Skeletal muscle tissue (tissue), 4 donors: ENCODE measurements around the gene PRIM2. TPM values are rescaled to one million over a fixed set of nuclear protein-coding genes. Genes with fewer than 3 reads are reported as not detected.
"Not testable (repeated sequence)": the region's sequence is repeated elsewhere in the genome, so short reads cannot be mapped to it uniquely, and the experiment has no call there.

Experiments used
- H3K27ac ChIP-seq: one replicate; pipeline ENCODE4 v1.7.0; 2013; ENCODE audit warnings: mild to moderate bottlenecking, low read depth, low read length, inconsistent platforms
- H3K27me3 ChIP-seq, 3 donors: one replicate each; pipeline ENCODE4 v1.7.0; 2013; ENCODE audit warnings: low read length in 3 of 3; ENCODE audit not compliant: control insufficient read depth in 3 of 3, insufficient read depth in 3 of 3
- H3K36me3 ChIP-seq, 3 donors: one replicate each; pipeline ENCODE4 v1.7.0; 2013; ENCODE audit warnings: low read length in 3 of 3; ENCODE audit not compliant: control insufficient read depth in 3 of 3, insufficient read depth in 3 of 3
- H3K4me1 ChIP-seq, 3 donors: one replicate each; pipeline ENCODE4 v1.7.0; 2013; ENCODE audit warnings: low read length in 3 of 3, mild to moderate bottlenecking in 3 of 3; ENCODE audit not compliant: control insufficient read depth in 3 of 3, insufficient read depth in 3 of 3
- H3K4me3 ChIP-seq, 3 donors: one replicate each; pipeline ENCODE4 v1.7.0; 2013; ENCODE audit warnings: low read length in 3 of 3
- H3K9ac ChIP-seq, 3 donors: one replicate each; pipeline ENCODE4 v1.7.0; 2013; ENCODE audit warnings: low read length in 3 of 3, mild to moderate bottlenecking in 3 of 3, moderate library complexity in 2 of 3, low read depth in 1 of 3
- H3K9me3 ChIP-seq, 3 donors: one replicate each; pipeline ENCODE4 v1.7.0; 2013; ENCODE audit warnings: low read length in 3 of 3; ENCODE audit not compliant: control insufficient read depth in 3 of 3
- total RNA-seq: library from RNA; depleted of rRNA; stranded (reverse); fragments of >200 nt; gene quantifications from one replicate; pipeline ENCODE4 v1.2.3, GENCODE V29; 2014
- donor health status: Osteomylitis.

The PRIM2 gene
- total RNA-seq, 1 donor from 2014 or later = 14.6 TPM

- not testable (repeated sequence) for H3K4me1 ChIP-seq, H3K27ac ChIP-seq, H3K27me3 ChIP-seq, H3K9ac ChIP-seq, H3K4me3 ChIP-seq, H3K9me3 ChIP-seq, H3K36me3 ChIP-seq
These were observed 165.0 kb downstream of the PRIM2 start for GRCh38 chr6:57482471-57482870.

DNA sequence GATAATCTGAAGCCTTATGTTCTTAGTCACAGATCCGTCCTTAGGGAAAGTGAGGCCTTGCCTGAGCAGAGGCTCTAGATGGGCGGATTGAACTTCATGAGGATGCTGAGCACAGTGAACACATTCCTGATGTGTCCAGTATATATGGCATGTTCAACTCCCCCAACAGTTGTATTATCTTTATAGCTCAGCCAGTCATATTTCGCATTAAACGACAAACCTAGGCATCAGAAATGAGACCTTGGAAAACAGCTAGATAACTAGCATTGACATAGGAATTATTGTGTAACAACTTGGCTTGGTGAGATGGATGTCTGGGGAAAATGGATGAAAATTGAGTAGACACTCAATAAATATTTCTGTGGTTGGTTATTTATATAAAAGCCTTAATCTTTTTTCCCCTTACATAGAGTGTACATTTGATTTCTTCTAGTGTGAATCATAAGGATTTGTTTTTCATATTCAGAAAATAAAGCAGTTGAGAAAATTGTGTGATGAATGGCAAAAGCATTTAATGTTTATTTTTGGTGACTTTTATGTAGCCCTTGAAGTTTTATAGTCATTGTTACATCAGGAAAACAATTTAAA lies 169.2 kb downstream of the PRIM2 start:
- not testable (repeated sequence) for H3K36me3 ChIP-seq, H3K9me3 ChIP-seq, H3K4me3 ChIP-seq, H3K27me3 ChIP-seq, H3K9ac ChIP-seq, H3K27ac ChIP-seq, H3K4me1 ChIP-seq

- not testable (repeated sequence) for H3K36me3 ChIP-seq, H3K27ac ChIP-seq, H3K4me3 ChIP-seq, H3K9ac ChIP-seq, H3K9me3 ChIP-seq, H3K4me1 ChIP-seq, H3K27me3 ChIP-seq
These were observed 171.1 kb downstream of the PRIM2 start for GRCh38 chr6:57488551-57488950.

DNA sequence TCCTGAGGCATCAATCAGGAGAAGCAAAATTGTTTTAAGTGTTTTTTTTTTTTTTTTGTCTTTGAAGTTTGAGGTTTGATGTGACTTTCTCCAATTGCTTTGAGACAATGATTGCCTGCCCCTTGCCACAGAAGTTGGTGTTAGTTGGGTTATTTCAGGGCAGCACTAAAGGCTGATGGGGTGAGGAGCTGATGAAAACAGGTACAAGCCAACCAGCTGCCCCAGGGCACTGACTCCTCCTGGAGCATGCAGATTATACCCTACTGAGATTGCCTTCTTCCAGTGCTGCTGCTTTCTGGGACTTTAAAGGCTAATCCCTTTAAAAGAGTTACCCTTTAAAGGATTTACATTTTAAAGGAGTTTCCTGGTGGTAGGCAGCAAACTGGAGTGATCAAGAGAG lies 172.5 kb downstream of the PRIM2 start:
- not testable (repeated sequence) for H3K36me3 ChIP-seq, H3K27ac ChIP-seq, H3K4me1 ChIP-seq, H3K9ac ChIP-seq, H3K9me3 ChIP-seq, H3K4me3 ChIP-seq, H3K27me3 ChIP-seq

GRCh38 chr6:57491795-57492194 lies 174.4 kb downstream of the PRIM2 start:
- not testable (repeated sequence) for H3K27me3 ChIP-seq, H3K36me3 ChIP-seq, H3K4me1 ChIP-seq, H3K27ac ChIP-seq, H3K9me3 ChIP-seq, H3K9ac ChIP-seq, H3K4me3 ChIP-seq

DNA sequence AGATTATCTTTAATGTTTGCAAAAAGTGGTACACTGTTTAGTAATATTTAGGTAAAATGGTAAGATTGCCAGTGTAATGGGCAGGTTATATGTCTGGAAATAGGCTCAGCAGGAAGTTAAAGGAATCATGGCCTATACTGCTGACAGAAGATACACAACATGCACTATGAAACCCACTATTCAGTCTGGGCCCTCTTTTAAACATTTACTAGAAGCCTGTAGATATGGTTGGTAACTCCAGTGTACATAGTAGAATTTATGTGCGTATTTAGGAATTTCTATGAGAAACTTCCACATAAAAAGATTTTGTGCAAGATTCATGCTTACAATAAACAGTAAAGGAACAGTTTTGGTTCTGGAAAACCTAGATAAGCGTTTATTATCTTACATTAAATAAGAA lies 178.8 kb downstream of the PRIM2 start:
- H3K27ac ChIP-seq, H3K4me1 ChIP-seq, H3K9ac ChIP-seq, H3K4me3 ChIP-seq, H3K36me3 ChIP-seq, H3K27me3 ChIP-seq, H3K9me3 ChIP-seq: not testable (repeated sequence)

GRCh38 chr6:57500368-57501021 lies 183.1 kb downstream of the PRIM2 start:
- not testable (repeated sequence) for H3K9me3 ChIP-seq, H3K36me3 ChIP-seq, H3K4me3 ChIP-seq, H3K4me1 ChIP-seq, H3K9ac ChIP-seq, H3K27me3 ChIP-seq, H3K27ac ChIP-seq

DNA sequence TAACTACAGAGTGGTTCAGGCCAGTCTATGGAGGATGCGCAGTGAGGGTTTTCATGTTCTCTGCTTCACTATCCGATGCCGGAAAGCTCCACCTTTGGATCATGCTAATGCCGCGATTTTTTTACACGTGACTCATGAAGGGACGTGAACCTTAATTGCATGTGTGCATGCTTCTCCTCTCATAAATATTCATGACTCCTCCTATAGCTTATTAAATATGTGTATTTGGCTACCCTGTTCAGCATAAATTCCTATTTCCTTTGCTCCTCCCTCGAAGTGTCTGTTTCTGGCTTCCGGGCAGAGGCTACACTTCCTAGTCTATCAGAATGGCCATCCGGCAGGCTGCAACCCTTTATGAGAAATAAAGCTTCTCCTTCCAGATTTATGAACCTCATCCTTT lies 185.0 kb downstream of the PRIM2 start:
- not testable (repeated sequence) for H3K27ac ChIP-seq, H3K9me3 ChIP-seq, H3K27me3 ChIP-seq, H3K36me3 ChIP-seq, H3K4me1 ChIP-seq, H3K4me3 ChIP-seq, H3K9ac ChIP-seq

DNA sequence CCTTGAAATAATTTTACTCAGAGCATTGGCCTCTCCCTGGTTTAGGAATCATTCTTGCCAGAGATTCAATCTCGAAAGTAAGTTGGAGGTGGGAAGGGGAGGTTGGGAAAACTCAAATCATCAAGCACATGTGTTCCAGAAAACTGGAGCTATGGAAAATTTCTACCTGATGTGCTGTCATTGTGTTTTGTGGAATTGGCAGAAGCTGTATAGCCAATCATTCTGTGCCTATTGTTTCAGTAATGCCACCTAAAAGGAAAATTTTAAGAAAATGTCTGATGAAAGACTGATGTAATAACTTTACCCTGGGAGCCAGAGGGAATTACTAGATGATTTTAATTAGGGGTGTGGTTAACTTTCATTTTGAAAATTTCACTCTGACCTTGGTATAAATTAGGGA lies 187.8 kb downstream of the PRIM2 start:
- not testable (repeated sequence) for H3K9me3 ChIP-seq, H3K4me3 ChIP-seq, H3K36me3 ChIP-seq, H3K27me3 ChIP-seq, H3K27ac ChIP-seq, H3K9ac ChIP-seq, H3K4me1 ChIP-seq

- not testable (repeated sequence) for H3K27me3 ChIP-seq, H3K9me3 ChIP-seq, H3K36me3 ChIP-seq, H3K27ac ChIP-seq, H3K4me3 ChIP-seq, H3K4me1 ChIP-seq, H3K9ac ChIP-seq
These were observed 193.0 kb downstream of the PRIM2 start for GRCh38 chr6:57510390-57510789.

- H3K9ac ChIP-seq, H3K4me3 ChIP-seq, H3K27me3 ChIP-seq, H3K36me3 ChIP-seq, H3K27ac ChIP-seq, H3K4me1 ChIP-seq, H3K9me3 ChIP-seq: not testable (repeated sequence)
These were observed 197.7 kb downstream of the PRIM2 start for GRCh38 chr6:57515171-57515570.
